HG03045 (cell line): ENCODE results near the gene SLC5A2.
"Not testable (repeated sequence)": the region's sequence is repeated elsewhere in the genome, so short reads cannot be mapped to it uniquely, and the experiment has no call there.

Experiments used
- ATAC-seq: cut with Tn5 transposase; IDR thresholded peaks from one replicate; pipeline ENCODE4 v1.9.1; 2021; ENCODE audit warnings: mild to moderate bottlenecking, moderate library complexity; ENCODE audit not compliant: unreplicated experiment

SLC5A2 gene

GRCh38 chr16:31483081-31483480, at the start of gene SLC5A2:
TSS of gene SLC5A2 (plus strand) at chr16:31483123. CDS start at chr16:31483137, 14 bp downstream.
- no peak for ATAC-seq

- ATAC-seq: no peak
Measured at GRCh38 chr16:31435341-31436220, 47.3 kb upstream of the SLC5A2 start.

GRCh38 chr16:31436221-31437045, 46.5 kb upstream of the SLC5A2 start:
- ATAC-seq: no peak

DNA sequence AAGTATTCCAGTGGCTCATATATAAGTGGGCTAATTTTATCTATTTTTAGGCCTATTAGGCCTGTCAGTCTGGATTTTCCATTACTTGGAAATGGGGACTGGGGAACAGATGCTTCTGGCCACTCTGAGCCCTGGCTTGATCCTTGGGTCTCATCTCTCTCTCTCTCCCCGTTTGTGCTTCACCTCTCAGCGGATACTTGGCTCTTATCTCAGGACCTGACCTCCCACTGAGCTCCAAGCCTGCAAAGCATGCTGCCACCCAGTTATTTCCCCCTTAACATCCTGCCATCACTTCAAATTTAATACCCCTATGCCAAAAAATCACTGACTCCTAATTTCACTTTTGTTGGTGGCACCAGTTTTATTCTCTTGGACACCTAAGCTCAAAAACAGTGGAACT, 44.5 kb upstream of the SLC5A2 start:
- ATAC-seq: no peak

DNA sequence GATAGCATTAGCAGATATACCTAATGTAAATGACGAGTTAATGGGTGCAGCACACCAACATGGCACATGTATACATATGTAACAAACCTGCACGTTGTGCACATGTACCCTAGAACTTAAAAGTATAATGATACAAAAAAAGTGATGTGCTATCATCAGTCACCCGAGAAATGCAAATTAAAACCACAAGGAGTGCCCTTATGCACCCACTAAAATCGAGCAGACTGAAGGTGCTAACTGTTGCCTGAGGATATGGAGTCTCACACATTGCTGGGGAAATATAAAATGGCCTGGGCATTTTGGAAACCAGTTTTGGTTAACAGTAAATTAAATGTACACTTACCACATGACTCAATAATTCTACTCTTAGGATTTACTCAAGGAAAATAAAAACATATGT, 43.9 kb upstream of the SLC5A2 start:
- not testable (repeated sequence) for ATAC-seq

DNA sequence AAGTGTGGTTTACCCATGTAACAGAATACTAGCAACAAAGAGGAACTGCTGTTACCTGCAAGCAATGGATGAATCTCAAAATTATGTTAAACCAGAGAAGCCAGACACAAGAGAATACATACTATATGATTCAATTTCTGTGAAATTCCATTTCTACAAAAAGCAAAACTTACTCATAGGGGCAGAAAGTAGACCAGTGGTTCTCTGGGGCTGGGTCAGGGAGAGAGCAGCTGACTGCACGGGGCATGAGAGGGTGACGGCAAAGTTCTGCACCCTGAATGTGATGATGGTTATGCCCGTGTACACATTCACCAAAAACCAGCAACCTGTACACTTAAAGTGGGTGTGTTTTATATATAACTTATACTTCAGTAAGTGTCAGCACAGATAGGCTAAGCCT, 43.4 kb upstream of the SLC5A2 start:
- ATAC-seq: no peak

- no peak for ATAC-seq
Measured at GRCh38 chr16:31440516-31441184, 42.3 kb upstream of the SLC5A2 start.

- no peak for ATAC-seq
Measured at GRCh38 chr16:31441956-31442355, 41.0 kb upstream of the SLC5A2 start.

- not testable (repeated sequence) for ATAC-seq
Measured at GRCh38 chr16:31445931-31446330, 37.0 kb upstream of the SLC5A2 start.

DNA sequence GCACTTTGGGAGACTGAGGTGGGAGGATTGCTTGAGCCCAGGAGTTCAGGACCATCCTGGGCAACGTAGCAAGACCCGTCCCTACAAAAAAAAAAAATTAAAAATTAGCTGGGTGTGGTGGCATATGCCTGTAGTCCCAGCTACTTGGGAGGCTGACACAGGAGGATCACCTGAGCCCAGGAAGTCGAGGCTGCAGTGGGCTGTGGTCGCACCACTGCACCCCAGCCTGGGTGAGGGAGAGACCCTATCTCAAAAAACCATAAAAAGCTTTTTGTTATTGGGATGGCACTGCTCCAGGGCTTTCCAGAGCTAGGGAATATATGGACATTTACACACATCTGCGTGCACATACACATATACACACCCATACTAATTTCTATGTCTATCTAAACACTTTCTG, 31.7 kb upstream of the SLC5A2 start:
- no peak for ATAC-seq

- no peak for ATAC-seq
Measured at GRCh38 chr16:31451681-31452351, 31.1 kb upstream of the SLC5A2 start.

DNA sequence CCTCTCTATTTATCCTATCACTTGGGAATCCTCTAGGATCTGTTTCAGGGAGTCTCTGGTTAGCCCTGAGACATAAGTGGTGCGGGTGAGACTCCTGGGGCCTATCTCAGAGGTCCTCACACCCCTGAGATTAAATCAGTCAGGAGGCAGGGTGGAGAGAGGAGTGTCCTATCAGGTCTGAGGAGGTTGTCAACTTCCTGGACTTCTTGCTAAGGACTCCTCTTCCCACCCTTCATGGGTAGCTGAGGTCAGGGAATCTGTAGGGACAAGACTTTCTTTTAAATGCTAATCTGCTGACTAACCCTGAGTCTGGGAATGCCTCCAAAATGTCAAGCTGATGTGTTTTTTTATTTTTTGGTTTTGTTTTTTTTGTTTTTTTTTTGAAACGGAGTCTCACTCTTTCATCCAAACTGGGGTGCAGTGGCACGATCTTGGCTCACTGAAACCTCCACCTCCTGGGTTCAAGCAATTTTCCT, 30.3 kb upstream of the SLC5A2 start:
- ATAC-seq: no peak

DNA sequence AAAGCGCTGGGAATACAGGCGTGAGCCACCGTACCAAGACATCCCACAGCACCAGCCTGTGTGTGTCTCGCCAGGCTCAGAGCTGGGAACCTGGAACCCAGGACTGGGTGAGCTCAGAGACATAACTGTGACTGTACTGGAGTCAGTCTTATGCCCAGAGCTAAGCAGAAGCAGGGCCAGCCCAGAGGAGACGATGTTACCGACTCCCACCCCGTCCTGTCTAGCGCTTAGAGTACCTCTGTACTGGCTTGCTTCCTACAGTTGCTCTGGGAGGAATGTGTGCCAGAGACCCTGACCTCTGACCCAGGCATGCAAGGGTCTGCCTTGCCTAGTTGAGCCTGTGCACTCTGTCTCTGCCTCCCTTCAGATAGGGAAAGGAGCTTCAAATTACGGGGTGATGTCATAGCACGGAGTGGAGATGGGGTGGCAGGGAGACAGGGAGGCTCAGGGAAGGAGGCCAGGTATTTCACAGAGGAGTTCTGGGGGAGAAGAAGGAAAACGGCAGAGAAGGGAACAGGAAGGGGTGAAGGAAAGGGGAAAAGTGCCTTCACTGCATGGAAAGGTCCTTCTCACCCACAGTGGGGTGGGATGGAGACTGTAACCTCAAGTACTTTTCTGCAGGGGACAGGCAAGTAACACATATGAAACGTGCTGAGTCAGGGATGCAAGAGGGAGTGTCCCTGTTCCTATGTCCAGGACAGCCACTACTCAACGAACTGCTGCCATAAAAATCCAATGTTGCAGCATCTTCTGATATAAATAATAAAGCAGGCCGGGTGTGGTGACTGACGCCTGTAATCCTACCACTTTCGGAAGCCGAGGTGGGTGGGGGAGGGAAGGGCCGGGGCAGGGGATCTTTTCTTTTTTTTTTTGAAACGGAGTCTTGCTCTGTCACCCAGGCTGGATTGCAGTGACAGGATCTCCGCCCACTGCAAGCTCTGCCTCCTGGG, 29.4 kb upstream of the SLC5A2 start:
- ATAC-seq: no peak

GRCh38 chr16:31455601-31456314, 27.2 kb upstream of the SLC5A2 start:
- no peak for ATAC-seq

GRCh38 chr16:31456988-31457360, 25.9 kb upstream of the SLC5A2 start:
- ATAC-seq: no peak

DNA sequence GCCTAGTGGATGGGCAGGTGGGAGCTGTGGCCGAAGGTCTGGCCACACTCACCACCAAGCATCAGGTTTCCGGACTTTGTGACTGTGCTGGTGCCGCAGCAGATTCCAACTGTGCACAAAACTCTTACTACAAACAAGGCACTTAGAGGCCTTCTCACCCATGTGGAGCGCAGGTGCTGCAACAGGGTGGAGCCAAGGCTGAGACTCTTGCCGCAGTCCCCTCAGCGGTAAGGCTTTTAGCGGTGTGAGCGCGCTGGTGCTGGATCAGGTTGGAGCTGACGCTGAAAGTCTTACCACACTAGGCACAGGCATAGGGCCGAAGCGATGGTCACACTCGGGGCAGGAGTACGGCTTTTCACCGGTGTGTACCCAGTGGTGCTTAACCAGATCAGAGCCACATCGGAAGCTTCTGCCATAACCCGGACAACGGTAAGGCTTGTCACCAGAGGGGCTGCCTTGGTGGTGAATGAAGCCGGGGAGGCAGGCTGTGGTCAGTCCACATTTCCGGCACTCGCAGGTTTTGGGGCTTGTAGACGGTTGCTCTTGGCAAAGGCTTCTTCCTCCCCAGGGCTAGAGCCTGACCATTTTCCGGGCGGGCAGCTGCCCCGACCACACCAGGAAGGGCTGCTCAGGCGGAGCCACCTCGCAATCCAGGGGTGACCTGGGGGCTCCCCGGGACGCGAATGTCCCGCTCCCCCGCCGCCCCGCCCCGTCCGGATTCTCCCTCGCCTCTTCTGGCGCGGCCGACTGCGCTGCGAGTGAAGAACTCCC, 24.7 kb upstream of the SLC5A2 start:
- peak; percentile 2 for ATAC-seq

DNA sequence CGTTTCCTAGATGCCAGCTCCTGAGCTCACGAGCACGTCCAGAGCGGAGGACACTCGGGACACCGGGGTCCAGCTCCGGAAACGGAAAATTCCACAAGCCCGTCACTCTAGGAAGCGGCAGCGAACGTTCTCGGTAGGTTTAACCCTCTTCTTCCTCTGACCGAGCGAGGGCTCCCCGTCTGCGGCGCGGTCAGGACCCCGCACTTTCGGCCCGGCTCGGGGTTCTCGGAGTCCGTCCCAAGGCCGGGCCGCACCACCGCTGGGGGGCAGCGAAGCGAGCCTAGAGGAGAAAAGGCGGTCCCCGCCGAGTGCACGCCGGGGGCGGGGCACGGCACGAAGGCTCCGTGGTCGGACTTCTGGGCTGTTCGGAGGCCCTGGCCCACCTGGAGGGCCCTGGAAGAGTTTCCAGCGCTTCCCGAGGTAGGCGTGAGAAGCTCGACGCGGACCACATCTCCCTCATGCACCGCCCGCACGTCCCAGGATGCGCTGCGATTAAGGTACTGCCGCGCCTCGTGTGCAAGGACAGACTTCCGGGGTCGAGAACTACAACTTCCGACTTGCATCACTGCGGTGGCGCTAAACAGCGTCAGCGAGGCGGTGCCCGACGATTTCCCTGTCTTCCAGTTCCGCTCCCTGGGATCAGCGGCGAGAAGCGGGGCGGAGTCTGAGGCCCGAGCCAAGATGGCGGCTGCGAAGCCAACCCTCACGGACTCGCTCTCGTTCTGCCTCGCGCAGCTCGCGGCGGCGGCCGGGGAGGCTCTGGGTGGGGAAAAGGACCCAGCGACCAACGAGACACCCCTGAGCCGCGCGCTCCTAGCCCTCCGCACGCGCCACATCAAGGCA, 23.9 kb upstream of the SLC5A2 start, which contains the start of gene ARMC5:
Gene ARMC5 (plus strand): TSS at position 658 of the 843 bp plus-strand sequence. CDS start 24 bp downstream, at position 682.
- ATAC-seq: peak; percentile 80
